HPDE6-E6E7 (cell line): ENCODE data around the gene PRRC2B.

Experiments
- DNase-seq: peaks from one replicate; pipeline ENCODE4 v3.0.0; 2011; ENCODE audit warnings: missing footprints; ENCODE audit errors: extremely low spot score

Gene PRRC2B

DNA sequence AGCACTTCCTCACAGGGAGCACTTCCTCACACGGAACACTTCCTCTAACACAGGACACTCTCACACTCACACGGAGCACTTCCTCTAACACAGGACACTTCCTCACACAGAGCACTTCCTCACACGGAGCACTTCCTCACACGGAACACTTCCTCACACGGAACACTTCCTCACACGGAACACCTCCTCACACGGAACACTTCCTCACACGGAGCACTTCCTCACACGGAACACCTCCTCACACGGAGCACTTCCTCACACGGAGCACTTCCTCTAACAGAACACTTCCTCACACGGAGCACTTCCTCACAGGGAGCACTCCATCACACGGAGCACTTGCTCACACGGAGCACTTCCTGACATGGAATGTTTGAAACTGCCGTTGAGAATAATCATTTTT is 122.2 kb downstream of the PRRC2B start:
- no peak for DNase-seq

DNA sequence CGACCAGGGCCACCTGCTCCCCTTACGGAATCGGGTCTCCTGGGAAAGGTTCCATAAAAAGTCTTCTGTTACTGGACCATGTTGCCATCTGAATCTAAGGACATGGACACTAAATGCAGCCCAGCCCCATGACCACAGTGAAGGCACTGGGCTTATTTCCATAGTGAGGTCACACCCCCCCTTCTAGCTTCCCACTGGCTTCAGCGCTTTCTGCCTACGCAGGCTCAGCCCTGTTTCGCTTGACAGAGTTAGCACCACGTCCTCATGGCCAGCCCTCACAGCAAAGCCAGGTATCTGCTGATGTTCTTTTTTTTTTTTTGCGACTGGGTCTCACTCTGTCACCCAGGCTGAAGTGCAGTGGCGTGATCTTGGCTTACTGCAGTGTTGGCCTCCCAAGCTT is 123.0 kb downstream of the PRRC2B start:
- DNase-seq = no peak

DNA sequence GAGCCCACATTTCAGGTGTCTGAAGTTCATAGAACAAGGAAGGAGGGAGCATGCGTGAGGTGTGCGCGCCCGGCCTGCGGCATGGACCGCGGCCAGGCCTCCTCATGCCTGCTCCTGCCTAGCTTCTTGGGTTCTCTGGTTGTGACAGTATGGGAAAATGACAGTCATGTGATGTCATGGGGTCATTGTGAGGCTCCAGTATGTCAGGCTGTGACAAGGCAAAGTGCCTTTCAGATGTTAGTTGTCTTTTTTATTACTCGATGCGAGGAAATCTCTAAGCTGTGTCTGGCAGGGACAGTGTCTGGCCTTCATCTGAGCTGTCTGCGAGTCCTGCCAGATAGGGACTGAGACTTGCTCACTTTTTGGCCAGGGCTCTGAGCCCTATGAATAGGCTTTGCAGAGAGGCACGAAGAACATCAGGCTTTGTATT is 123.9 kb downstream of the PRRC2B start:
- no peak for DNase-seq

DNA sequence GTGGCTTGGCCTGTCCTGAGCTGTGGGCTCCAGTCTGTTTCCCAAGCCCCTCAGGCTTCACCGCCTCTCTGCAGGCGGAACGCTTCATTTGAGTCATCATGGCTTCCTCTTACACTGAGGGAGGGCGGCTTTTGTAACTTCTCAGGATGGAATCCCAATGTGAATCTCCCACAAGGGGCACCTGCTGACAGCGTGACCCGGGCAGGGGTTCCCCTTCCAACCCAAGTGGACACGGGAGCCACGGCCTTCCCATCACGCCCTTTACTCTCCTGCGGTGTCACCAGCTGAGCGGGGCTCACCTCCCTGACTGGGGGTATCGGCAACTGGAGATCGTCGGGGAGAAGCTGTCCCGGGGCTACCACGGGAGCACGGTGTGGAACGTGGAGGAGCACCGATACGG is 124.7 kb downstream of the PRRC2B start:
- no peak for DNase-seq

DNA sequence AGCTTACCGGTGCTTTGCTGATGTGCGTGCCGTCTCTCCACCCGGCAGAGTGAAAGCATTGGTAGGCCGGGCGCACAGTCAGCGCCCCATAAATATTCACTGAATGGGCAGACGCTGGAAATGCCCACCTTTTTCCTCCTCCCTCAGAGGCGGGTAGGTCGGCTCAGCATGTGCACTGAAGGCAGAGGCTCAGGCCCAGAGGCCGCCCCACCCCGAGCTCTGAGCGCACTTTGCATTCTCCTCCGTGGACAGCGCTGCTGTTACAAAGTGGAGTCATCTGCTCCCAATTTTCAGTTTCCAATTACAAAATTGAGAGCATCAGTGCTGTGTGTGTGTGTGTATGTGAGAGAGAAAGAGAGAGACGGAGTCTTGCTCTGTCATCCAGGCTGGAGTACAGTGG is 126.6 kb downstream of the PRRC2B start:
- no peak for DNase-seq

DNA sequence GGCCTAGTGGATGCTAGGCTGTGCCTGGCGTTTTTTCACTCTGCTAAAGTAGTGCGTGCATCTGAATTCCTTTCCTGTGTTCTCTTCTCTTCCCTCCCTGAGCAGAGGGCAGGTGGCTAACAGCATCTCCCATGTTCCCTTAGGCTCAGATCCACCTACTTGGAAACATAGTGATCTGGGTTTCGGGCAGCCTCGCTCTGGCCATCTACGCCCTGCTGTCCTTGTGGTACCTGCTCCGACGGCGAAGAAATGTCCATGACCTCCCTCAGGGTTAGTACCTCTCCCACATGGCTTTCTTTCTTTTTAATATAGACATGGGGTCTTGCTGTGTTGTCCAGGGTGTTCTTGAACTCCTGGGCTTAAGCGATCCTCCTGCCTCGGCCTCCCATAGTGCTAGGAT is 127.3 kb downstream of the PRRC2B start:
- no peak for DNase-seq

DNA sequence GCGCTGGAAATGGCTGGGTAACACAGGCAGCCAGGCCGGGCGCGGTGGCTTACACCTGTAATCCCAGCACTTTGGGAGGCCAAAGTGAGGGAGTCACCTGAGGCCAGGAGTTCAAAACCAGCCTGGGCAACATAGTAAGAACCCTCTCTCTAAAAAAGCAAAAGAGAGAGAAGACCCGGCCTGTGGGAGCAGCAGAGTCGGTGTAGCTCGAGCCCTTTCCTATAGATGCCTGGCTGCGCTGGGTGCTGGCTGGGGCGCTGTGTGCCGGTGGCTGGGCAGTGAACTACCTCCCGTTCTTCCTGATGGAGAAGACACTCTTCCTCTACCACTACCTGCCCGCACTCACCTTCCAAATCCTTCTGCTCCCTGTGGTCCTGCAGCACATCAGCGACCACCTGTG is 127.9 kb downstream of the PRRC2B start:
- DNase-seq = no peak

DNA sequence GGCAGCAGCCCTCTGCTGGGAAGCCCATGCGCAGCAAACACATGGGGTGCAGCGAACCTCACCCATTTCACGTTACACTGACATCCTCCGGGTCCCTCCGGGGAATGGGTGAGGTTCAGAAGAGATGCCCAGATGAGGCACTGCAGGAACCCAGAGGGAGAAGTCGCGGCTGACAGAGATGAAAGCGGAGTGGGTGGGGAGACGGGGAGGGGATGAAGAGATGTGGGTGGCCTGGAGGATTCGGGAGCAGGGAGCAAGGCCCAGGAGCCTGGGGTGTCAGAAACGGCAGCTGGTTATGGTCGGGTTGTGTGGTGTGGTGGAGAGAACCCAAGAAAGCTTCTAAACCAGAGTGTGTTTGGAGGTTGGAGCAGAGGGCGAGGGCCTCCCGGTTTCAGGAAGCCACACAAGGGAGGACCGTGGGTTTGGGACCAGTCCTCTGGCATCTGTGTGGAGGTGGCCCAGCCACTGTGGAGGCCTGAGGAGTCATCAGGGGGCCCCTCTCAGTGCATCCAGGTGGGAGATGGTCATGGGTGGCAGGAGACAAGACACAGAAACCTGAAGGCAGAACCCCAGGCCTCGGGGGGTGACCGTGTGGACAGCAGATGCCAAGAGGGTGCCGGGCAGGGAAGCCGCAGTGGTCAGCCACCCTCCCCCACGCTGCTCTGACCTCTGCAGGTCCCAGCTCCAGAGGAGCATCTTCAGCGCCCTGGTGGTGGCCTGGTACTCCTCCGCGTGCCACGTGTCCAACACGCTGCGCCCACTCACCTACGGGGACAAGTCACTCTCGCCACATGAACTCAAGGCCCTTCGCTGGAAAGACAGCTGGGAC is 128.6 kb downstream of the PRRC2B start:
- DNase-seq = no peak

DNA sequence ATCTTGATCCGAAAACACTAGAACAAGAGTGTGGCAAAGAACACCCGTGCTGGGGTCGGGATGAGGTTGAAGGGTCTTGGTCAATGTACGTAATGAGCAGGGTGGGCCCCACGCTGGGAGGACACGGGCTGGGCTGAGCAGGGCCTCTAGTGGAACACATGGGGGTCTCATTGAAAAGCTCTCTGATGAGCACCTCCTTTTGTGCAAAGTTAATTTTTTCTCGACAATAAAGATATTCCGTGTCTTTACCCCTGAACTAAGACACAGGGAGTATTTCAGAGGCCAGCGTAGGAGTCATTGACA is 129.2 kb downstream of the PRRC2B start:
- DNase-seq = no peak

DNA sequence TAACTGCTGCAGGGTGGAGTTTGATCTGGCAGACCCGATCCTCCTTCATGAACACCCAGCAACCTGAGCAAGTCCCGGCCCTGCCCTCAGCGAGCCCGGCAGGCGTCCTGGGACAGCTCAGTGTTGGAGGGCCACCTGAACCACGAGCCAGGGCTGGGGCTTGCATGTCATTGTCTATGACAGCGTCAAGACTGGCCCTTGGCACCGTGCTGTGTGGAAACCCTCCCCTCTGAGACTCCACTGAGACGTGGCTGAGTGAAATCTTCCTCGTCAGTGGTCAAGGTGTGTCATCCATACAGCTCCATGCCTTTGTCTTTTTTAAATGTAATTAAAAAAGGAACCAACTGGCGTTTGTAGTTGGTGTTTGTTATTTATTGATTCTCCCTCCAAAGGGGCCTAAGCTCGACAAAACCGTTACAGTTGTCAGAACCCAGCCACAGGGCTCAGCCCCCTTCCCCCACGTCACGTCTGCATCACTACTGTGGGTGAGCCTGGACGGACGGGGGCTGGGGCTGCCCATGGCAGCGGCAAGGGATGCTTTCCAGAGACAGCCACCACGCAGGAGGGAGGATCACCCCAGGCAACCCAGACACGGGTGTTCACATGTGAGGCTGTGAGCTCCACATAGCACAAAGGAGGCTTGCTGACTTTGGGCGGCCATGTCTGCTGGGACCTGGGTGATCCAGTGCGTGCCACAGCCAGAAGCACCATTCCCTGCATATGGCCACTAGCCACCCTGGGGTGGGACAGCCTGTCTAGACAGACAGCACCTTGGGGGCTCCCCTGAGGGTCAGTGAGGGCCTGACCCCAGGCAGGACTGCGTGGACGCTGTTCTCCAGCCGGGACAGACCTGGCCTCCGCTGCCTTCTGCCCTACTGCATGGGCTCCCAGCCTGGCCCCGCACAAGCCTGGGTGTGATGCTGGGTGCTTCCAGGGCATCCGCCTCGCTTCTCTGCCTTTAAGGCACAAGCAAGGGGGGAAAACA is 129.9 kb downstream of the PRRC2B start:
- no peak for DNase-seq

DNA sequence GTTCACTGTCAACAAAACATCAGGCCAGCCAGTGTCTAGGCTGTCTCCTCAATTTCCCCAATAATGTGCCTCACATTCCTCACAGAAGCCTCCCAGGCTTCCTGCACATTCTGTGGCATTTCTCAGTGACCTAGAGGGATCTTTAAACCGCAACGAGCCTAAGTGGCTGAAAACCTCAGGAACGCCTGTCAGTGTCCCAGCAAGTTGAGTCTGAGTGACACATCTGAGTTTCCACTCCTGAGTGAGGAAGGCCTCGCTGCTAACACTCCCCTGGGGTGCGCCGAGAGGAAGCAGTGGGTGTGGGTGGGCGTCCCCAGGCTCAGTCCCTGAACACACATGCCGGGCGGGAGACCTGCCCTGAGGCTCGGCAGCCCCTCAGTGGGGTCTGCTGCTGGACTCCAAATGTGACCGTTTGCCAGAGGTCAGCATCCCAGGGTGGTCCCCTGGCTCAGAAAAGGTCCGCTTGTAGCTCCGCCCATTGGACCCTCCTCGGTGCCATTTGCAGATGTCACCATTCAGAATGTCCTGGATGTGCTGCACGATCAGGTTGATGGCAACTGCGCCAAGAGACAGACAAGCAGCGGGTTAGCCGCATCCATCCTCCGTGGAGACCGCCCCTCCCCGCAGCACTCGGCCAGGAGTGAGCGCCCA is 130.9 kb downstream of the PRRC2B start:
- no peak for DNase-seq

DNA sequence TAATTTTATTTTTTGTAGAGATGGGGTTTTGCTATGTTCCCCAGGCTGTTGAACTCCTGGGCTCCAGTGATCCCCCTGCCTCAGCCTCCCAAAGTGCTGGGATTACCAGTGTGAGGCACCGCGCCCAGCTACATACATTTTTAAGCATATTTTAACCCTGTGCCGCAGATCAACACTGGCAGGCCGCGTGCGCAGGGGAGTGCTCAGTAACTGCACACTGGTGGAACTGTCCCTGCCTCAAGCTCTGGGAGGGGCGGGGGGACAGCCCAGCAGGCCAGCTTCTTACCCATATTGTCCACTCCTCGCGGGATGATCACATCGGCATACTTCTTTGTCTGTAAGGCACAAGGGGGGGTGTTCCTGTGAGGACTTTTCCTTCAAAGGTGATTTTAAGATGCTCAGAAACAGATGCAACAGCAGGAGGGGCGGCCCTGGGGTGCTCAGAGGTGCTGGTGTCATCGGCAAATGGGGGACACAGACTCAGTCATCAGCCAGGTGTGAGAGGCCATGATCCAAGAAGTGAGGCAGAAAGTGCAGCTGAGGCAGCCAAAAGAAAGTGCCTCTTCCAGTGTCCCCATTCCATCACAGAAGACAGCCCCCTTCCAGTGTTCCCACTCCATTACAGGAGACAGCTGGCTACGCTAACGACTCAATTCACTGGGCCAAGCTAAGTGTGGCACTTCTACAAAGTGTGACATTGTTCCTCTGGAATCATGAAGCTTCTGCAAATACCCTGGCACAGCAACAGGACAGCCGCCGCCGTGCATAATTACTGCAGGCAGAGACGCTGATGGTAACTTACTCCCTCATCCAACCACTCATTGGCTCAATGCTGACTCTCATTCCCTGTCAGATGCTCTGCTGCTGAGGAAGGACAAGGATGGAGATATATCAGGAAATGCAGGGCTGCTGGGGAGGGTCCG is 132.0 kb downstream of the PRRC2B start:
- no peak for DNase-seq

DNA sequence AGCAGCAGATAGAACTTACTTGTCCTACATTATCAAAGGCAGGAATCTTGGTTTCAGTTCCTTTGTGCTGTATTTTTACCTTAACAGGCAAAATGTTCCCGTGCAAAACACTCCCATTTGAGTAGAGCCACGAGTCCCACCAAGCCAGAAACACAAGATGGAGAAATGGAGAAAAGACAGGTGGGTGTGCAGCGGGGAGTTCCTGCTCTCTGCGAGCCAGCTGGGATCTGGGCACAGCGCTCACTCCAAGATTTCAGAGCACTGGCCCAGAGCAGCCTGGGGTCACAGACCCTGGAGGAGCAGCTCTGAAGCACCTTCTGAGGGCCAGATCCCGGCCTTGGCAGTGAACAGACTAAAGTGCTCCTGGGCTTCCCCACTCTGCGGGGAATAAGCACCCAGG is 134.3 kb downstream of the PRRC2B start:
- no peak for DNase-seq

DNA sequence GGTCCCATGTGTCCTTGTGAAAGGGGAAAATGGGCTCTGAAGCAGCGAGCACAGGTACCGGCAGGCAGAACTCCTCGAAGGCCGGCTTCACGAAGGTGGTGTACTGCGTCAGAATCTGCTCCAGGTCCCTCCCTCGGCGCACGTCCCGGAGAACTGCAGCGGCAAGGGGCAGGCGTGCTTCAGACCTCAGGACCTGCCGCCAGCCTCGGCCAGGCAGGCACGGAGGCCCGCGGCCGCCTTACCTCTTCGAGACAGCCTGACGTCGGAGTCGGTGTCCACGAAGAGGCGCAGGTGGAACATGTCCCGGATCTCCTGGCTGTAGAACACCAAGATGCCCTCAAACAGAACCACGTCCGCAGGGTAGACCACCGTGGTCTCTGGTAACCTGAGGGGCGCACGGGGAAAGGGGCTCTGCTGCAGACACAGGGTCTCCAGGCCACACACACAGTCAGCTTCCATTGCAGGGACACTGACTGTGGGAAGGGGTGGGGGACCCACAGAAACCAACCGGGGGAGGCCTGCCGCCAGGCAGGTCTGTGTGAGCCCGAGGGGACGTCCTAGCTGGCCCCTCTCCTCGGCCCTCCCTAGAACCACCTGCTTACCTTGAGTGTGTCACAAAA is 135.1 kb downstream of the PRRC2B start:
- DNase-seq = no peak

DNA sequence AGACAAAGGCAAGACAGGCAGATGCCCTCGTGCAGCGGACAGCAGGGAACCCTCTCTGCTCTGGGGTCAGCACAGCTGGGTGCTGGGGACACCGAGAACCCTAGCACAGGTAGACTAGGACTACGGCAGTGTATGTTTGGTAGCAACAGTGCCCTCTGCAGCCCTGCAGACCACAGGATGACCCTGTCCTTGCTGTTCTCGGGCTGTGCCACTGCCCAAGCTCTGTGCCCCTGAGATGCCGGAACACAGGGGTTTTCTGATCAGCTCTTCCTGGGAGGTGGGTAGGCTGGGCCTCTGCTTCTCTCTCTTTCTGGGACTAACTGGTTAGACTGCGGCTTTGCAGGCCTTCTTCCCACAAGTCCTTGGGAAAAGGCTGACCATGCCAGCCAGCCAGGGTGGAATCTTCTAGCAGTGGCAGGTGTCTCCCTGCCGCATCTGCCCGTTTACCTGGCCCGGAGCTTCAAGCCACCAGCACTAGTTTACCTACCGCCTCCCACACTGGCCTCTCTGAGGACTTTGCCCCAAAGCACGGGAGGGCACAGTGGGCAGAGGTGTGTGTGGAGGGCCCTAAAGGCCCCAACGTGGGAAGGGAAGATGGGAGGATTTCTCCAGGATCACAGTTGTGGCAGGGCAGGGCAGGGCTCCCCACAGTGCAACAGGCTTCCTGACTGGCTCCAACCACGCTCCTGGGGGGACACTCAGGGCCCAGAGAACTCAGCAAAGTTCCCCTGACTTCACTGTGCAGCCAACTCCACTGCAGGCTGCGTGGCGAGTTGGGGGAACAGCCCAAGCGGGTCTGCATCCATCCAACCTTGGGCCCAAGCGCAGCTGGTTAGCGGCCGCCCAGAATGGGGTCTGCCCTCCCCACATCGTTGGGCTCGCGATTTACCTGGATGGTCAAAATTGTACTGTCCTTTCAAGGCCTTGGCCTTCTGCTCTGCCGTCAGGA is 136.0 kb downstream of the PRRC2B start:
- DNase-seq = no peak

DNA sequence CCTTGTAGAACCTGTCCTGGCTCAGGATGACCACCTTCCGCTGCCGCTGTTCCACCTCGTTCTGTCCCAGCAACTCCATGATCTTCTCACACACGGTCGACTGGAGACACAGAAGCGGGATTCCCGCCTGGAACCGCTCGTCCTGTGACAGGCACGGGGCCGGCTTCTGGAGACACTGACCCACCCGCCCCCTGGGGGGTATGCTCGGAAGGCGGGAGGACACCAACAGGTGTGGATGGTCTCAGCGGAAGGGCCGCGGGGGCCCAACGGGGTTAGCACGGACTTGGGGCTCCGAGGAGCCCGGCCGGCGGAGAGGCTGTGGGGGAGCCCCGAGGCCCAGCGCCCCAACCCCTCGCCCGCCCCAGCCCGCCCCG is 136.6 kb downstream of the PRRC2B start:
- peak; percentile 67 for DNase-seq

DNA sequence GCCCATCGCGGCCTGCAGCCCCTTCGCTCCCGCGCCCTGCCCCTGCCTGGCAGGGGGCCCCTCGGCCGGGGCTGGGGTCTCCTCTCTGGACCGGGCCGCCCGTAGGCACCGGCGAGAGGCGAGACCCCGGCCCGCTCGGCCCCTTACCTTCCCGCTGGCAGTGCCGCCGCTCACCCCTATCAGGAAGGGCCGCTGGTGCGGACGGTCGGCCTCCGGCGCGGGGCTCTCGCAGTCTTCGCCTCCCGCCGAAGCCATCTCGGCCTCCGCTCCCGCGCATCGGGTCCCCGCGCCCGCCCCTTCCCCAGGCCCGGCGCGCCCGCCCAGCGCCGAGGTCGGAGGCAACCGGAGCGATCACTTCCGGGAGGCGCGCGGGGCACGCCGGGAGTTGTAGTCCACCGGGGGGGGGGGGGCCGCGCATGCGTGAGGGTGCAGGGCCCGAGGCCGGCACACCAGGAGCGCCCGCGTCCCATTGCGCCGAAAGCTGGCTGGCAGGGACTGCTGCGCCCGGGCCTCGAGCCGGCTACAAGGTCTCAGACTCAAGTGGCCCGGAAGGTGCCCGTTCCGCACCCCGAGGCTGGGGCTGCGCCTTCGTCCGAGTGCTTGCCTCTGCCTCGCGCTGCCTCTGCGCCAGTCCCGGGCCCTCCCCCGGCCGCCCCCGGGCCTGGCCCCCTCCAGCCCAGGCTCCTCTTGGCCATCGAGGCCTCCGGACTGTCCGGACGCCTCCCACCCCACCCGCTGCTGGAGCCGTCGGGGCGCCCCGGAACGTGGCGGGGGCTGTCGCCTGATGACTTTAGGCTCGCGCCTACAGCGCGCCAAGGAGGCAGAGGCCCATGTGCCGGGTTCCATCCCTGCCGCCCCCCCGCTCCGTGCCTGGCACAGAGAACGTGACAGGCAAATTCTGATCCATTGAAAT is 137.3 kb downstream of the PRRC2B start, which contains the start of gene UCK1:
UCK1 (minus strand) TSS at position 344 of the 913 bp plus-strand sequence; CDS start at position 255, 89 bp downstream.
- DNase-seq = peak; percentile 94

DNA sequence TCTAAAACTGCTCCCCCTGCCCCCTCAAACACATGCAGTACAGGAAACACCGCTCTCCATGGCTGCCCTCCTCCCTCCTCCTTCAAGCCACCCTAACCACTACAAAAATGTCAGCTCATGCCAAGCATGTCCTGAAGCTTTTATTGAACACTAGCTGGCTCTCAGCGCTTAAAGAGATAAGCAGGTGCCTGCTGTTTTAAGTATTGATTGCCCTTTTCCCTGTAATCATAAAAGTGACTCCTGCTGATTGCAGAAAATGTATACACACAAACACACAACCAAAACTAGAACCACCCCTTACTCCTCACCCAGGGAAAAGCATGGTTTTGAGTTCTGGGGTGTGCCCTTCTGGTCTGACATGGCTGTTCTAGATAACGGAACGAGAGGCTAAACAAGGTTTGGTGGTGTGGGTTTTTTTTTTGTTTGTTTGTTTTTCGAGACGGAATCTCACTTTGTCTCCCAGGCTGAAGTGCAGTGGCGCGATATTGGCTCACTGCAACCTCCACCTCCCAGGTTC is 140.9 kb downstream of the PRRC2B start:
- no peak for DNase-seq
